ENCODE data around the gene UGGT2. TPM values are rescaled to one million over a fixed set of nuclear protein-coding genes. Genes with fewer than 3 reads are reported as not detected.
"Not testable (repeated sequence)": the region's sequence is repeated elsewhere in the genome, so short reads cannot be mapped to it uniquely, and the experiment has no call there.

UGGT2 gene
- total RNA-seq, 1 donor from 2014 or later, result 0.37 TPM

GRCh38 chr13:95801825-95802224, 251.4 kb downstream of the UGGT2 start:
- intact Hi-C loops (cut with micrococcal nuclease), result no loop called here

GRCh38 chr13:95800436-95800835, 252.8 kb downstream of the UGGT2 start:
- intact Hi-C loops (cut with micrococcal nuclease), result no loop called here

- intact Hi-C loops (cut with micrococcal nuclease), result no loop called here
Measured at GRCh38 chr13:95797016-95797415, 256.2 kb downstream of the UGGT2 start.

DNA sequence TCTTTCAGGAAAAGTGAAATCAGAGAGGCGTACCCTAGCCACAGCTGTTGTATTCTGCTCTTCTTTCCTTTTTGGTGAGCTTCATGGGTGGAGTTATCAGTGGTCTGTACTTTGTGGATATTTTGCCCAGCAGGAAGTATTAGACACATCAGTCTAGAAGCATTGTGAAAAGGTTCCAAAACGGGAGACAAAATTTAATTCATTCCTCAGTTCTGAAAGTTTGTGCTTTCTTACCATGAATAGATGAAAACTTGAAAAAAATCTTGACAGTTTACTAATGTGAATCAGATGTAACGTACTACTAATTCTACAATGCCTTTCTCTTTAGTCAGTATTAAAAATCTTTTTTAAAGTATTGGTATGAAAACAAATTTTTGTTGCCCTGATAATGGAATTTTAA, 259.4 kb downstream of the UGGT2 start:
- intact Hi-C loops (cut with micrococcal nuclease), result no loop called here

- intact Hi-C loops (cut with micrococcal nuclease), result no loop called here
Measured at GRCh38 chr13:95793018-95793555, 260.1 kb downstream of the UGGT2 start.

DNA sequence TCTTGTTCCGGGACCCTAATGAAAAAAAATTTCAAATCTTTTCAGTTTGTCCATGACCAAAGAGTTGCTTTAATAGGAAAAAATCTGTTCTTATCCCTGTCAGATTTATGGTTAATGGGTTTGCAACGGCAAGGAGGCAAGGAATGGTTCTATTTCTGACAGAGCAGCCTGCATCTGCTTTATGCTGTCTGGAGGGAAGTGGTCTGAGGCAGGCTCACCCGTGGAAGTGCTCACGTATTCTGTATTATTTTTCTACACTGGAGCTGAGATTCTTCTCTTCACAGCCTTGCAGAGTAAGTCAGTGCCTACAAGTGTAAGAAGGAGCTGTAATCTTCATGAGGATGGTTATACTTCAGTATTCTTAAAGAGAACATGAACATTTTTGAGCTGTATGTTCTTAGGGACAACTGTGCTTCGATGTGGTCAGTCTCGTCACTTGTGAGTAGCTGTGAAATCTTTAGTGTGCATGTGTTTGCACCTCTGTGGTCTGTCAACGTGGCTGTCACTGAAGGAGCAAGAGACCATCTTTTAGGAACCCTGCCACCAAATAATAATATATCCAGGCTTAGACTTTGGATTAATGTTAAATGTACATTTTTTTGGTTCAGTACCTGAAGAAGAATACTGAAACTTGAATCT, 262.0 kb downstream of the UGGT2 start:
- intact Hi-C loops (cut with micrococcal nuclease), result no loop called here

DNA sequence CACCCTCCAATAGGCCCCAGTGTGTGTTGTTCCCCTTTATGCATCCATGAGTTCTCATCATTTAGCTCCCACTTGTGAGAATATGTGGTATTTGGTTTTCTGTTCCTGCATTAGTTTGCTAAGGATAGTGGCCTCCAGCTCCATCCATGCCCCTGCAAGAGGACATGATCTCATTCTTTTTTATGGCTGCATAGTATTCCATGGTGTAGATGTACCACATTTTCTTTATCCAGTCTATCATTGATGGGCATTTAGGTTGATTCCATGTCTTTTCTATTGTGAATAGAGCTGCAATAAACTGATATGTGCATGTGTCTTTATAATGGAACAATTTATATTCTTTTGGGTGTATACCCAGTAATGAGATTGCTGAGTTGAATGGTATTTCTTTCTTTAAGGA, 263.9 kb downstream of the UGGT2 start:
- intact Hi-C loops (cut with micrococcal nuclease), result loop anchor here (5.0 kb wide), 1 partner anchor 112 kb away; the partner anchor contains the start of gene DNAJC3

DNA sequence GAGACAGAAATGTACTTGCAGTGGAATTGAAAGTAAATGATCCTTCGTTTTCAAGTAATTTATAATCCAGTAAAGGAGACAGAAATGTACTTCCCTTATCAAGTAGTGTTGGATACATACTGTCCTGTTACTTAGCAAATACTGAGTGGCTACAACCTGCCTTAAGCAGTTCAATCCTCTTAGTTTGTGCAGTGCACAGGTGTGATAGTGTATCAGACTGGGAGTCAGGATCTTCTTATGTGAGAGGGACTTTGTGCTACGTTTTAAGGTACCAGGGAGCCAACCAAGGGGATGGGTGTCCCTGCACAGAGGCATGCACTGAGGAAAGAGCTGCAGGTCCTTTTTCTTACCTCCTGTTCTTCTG, 265.1 kb downstream of the UGGT2 start:
- intact Hi-C loops (cut with micrococcal nuclease), result loop anchor here (5.0 kb wide), 1 partner anchor 111 kb away; the partner anchor contains the start of gene DNAJC3

- intact Hi-C loops (cut with micrococcal nuclease), result loop anchor here (5.0 kb wide), 1 partner anchor 110 kb away; the partner anchor contains the start of gene DNAJC3
Measured at GRCh38 chr13:95787356-95788099, 265.7 kb downstream of the UGGT2 start.

DNA sequence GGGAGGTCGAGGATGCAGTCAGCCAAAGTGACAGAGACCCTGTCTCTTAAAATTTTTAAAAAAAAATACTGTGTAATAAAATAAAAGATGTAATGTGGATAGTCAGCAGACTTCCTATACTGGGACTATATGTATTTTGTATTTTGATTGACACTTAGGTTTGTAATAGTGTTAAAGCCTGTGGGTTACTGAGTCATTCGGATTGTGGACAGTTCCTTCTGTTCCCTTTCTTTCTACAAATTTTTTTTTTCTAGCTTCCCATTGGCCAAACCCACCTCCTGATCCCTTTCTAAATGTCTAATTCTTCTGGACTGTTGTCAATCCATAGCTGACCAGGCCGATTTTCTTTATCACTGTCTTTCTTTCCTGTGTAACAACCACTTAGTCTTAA, 268.3 kb downstream of the UGGT2 start:
- intact Hi-C loops (cut with micrococcal nuclease), result loop anchor here (5.0 kb wide), 2 partner anchors 108 to 1463 kb away; partner anchors contain the start of gene DNAJC3

DNA sequence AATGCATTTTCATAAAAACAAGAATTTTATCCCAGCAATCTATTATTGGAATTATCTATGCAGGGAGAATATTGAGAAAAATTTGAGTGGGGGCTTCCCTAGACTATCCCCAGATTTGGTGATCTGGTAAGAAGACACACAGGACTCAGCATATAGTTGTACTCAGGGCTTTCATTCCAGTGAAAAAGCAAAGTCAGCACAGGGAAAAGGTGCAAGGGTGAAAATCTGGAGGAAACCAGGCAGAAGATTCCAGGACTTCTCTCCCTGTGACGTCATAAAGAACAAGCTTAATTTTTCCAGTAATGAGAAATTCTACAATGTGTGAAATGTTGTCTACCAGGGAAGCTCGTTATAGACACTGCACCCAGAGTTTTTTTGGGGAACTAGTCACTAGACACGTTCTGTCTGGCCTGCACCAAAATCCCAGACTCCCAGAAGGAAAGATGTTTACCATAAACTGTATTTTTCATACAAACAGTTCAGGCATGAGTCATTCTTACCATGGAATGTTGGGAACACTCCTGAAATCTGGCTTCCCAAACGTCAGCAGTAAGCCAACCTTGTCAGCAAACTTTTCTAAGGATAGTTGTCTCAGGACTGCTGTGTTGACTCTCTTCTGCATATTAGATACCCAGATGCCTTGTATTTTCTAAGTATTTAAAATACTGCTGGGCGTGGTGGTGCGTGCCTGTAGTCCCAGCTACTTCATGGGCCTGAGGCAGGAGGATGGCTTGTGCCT, 268.9 kb downstream of the UGGT2 start:
- intact Hi-C loops (cut with micrococcal nuclease), result loop anchor here (5.0 kb wide), 1 partner anchor 1462 kb away; no protein-coding TSS in a partner anchor

GRCh38 chr13:95783747-95784146, 269.5 kb downstream of the UGGT2 start:
- intact Hi-C loops (cut with micrococcal nuclease), result loop anchor here (5.0 kb wide), 1 partner anchor 1461 kb away; no protein-coding TSS in a partner anchor

GRCh38 chr13:95781940-95782339, 271.3 kb downstream of the UGGT2 start:
- intact Hi-C loops (cut with micrococcal nuclease), result loop anchor here (5.0 kb wide), 1 partner anchor 1460 kb away; no protein-coding TSS in a partner anchor

DNA sequence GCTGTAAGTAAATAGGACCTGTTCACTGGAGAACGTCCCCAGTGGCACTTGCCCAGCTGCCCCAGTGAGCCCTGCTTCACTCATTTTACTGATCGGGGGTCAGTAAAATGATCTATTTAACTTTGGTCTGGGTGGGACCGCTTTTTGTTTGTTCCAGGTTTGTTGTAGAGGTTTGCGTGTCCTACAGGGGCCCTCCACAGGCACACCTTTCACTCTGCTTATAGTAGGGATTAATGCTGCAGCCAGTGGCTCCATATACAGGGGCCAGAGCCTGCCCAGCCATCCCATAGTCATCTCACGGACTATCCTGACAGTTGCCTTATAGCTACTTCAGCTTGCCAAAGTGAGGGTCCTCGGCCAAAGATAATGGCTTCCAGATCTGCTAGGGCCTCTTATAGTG, 272.2 kb downstream of the UGGT2 start:
- intact Hi-C loops (cut with micrococcal nuclease), result loop anchor here (5.0 kb wide), 1 partner anchor 1459 kb away; no protein-coding TSS in a partner anchor

- intact Hi-C loops (cut with micrococcal nuclease), result no loop called here
Measured at GRCh38 chr13:95779522-95779921, 273.7 kb downstream of the UGGT2 start.

GRCh38 chr13:95771905-95772304, 281.3 kb downstream of the UGGT2 start:
- intact Hi-C loops (cut with micrococcal nuclease), result no loop called here

- intact Hi-C loops (cut with micrococcal nuclease), result no loop called here
Measured at GRCh38 chr13:95763601-95764000, 289.6 kb downstream of the UGGT2 start.

DNA sequence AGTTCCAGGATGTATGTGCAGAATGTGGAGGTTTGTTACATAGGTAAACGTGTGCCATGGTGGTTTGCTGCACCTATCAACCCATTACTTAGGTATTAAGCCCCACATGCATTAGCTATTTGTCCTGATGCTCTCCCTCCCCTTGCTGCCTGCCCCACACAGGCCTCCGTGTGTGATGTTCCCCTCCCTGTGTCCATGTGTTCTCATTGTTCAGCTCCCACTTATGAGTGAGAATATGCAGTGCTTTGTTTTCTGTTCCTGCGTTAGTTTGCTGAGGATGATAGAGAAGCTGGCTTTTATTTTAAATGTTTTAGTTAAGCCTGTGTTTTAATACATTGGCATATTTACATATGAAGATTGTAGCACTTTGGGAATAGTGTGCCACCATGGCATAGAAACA, 290.6 kb downstream of the UGGT2 start:
- intact Hi-C loops (cut with micrococcal nuclease), result not testable (repeated sequence)

DNA sequence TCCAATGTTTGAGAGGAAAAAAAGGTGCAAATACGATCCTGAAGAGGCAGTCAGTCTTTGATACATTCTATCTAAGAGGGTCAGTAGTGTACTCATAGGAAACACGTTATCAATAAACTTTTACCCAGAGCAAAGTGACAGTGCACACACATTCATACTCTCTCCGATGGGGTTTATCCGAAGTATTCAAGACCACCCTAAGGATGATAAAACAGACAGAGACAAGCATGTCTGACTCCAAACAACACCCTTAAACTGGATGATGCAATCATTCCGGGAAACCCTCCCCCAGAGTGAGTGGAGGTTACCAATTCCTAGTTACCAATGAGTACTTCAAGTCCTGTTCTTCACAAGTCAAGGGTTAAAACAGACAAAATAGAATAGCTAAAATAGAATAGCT, 297.1 kb downstream of the UGGT2 start:
- intact Hi-C loops (cut with micrococcal nuclease), result no loop called here

GRCh38 chr13:95754069-95754468, 299.1 kb downstream of the UGGT2 start:
- intact Hi-C loops (cut with micrococcal nuclease), result no loop called here

DNA sequence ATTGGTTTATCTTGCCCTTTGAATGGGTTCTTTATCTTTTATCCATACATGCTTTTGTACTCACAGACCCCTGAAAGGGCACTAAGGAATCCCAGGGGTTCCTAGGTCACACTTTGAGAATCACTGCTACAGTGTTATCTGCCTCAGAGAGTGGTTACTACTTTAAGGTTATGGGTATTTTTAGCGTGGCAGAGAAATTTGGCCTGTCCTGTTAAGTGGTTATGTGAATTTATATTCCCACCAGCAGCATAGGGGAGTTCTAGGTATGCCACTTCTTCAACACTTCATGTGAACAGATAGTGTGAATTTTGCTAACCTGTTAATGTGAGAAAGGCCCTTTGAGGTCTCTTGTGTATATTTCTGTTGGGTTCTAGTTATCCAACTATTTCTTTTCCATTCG, 300.5 kb downstream of the UGGT2 start:
- intact Hi-C loops (cut with micrococcal nuclease), result no loop called here

Data from T-helper 1 cell treated with Interleukin-12 subunit alpha and Interleukin-12 subunit beta and Interleukin-4 antibody, amounts not matched to agents 30 ng/mL and 1 ng/mL, for 36 hours (primary cell).